Naive thymus-derived CD4-positive, alpha-beta T cell (primary cell): ENCODE data around the gene C5AR2. TPM values are rescaled to one million over a fixed set of nuclear protein-coding genes. Genes with fewer than 3 reads are reported as not detected.

Experiments
- ATAC-seq: fragments of 150-1000 bp; cut with Tn5 transposase; 2 replicates; pipeline ENCODE4 v1.10.0; 2021; ENCODE audit warnings: mild to moderate bottlenecking, moderate library complexity
- CTCF ChIA-PET: fragments of 350-600 bp; sonication (Branson Sonifier 250); formaldehyde crosslinking; loops from one replicate; lab custom pipeline; 2021; ENCODE audit warnings: antibody characterized with exemption; lab: Charles Lee
- POLR2A ChIA-PET: fragments of 350-600 bp; sonication (Branson Sonifier 250); formaldehyde crosslinking; loops from one replicate; lab custom pipeline; 2021; ENCODE audit warnings: antibody characterized with exemption, inconsistent platforms; lab: Charles Lee
- DNase-seq, 9 donors: peaks; one replicate each; pipeline versions ENCODE4 v3.0.0 to v3.0.0-alpha.2; 2020 to 2022; ENCODE audit warnings: mixed read lengths in 1 of 9
- H3K27ac ChIP-seq: one replicate; pipeline ENCODE4 v1.7.0; 2013; ENCODE audit warnings: mild to moderate bottlenecking, low read depth, low read length, moderate library complexity
- H3K27me3 ChIP-seq, 2 donors: one replicate each; pipeline ENCODE4 v1.7.0; 2013; ENCODE audit warnings: low read length in 2 of 2, mild to moderate bottlenecking in 2 of 2, moderate library complexity in 2 of 2; ENCODE audit not compliant: control insufficient read depth in 2 of 2, insufficient read depth in 2 of 2
- H3K36me3 ChIP-seq, 3 experiments: 1 replicate in 2 of 3; 2 replicates in 1 of 3; pipeline ENCODE4 v1.7.0; 2013; ENCODE audit warnings: low read length in 3 of 3, mild to moderate bottlenecking in 3 of 3, moderate library complexity in 1 of 3; ENCODE audit not compliant: insufficient read depth in 3 of 3, control insufficient read depth in 2 of 3
- H3K4me1 ChIP-seq, 2 donors: one replicate each; pipeline ENCODE4 v1.7.0; 2013; ENCODE audit warnings: low read length in 2 of 2, mild to moderate bottlenecking in 2 of 2, moderate library complexity in 1 of 2; ENCODE audit not compliant: control insufficient read depth in 2 of 2, insufficient read depth in 2 of 2
- H3K4me3 ChIP-seq: 2 replicates; pipeline ENCODE4 v1.7.0; 2013; ENCODE audit warnings: mild to moderate bottlenecking, low read length
- H3K9me3 ChIP-seq, 3 experiments: 1 replicate in 2 of 3; 2 replicates in 1 of 3; pipeline ENCODE4 v1.7.0; 2013; ENCODE audit warnings: low read length in 3 of 3; ENCODE audit not compliant: control insufficient read depth in 2 of 3
- H3K27ac Mint-ChIP-seq, 9 donors: one replicate each; pipeline ENCODE4 v1.8.0; 2020 to 2022; ENCODE audit warnings: mixed read lengths in 9 of 9, mild to moderate bottlenecking in 8 of 9, moderate library complexity in 5 of 9, inconsistent platforms in 2 of 9
- H3K27me3 Mint-ChIP-seq, 5 donors: one replicate each; pipeline ENCODE4 v1.8.0; 2021 to 2022; ENCODE audit warnings: mixed read lengths in 5 of 5, mild to moderate bottlenecking in 1 of 5
- H3K36me3 Mint-ChIP-seq, 5 donors: one replicate each; pipeline ENCODE4 v1.8.0; 2020 to 2022; ENCODE audit warnings: mixed read lengths in 5 of 5, mild to moderate bottlenecking in 3 of 5, inconsistent platforms in 1 of 5
- H3K4me1 Mint-ChIP-seq, 7 donors: one replicate each; pipeline ENCODE4 v1.8.0; 2020 to 2022; ENCODE audit warnings: mixed read lengths in 7 of 7, mild to moderate bottlenecking in 3 of 7, inconsistent platforms in 1 of 7
- H3K4me3 Mint-ChIP-seq, 10 donors: one replicate each; pipeline ENCODE4 v1.8.0; 2020 to 2022; ENCODE audit warnings: mild to moderate bottlenecking in 10 of 10, mixed read lengths in 10 of 10, moderate library complexity in 6 of 10, inconsistent platforms in 2 of 10
- H3K9me3 Mint-ChIP-seq, 11 donors: one replicate each; pipeline ENCODE4 v1.8.0; 2020 to 2022; ENCODE audit warnings: mixed read lengths in 11 of 11, mild to moderate bottlenecking in 4 of 11, inconsistent platforms in 1 of 11, moderate library complexity in 1 of 11
- intact Hi-C, 2 donors: fragments of 100-400 bp; cut with micrococcal nuclease; formaldehyde crosslinking; loops; one replicate each; pipeline ENCODE4 v1.15.1; 2023
- polyA plus RNA-seq, 2 donors: library from polyadenylated mRNA; unstranded; fragments of 300-500 nt; fragmentation: Illumina TruSeq; gene quantifications; one replicate each; pipeline ENCODE4 v1.2.3, GENCODE V29; 2021
- total RNA-seq, 6 experiments: library from RNA in 5 of 6; stranded (reverse) in 5 of 6; gene quantifications; 1 replicate in 5 of 6; 2 replicates in 1 of 6; pipeline ENCODE4 v1.2.3 and lab custom pipeline; 2021 to 2026

C5AR2 gene
- total and polyA plus RNA-seq, 7 experiments from 2014 or later = 0.14 to 16.8 (median 0.34) TPM; not detected in 2

- ATAC-seq = no peak
- H3K27me3 Mint-ChIP-seq = peaks cover 8 to 37% (median 31%) of the 10 kb centered on the region in 5 donors
- H3K4me1 ChIP-seq = no peaks in the 10 kb centered on the region
- H3K27ac ChIP-seq = no peak overlapping the region
- ChIA-PET CTCF (no interaction called here), POLR2A (interaction anchor here (0.6 kb wide), 1 partner anchor 10 kb away, joined by 3 read pairs; no protein-coding TSS in a partner anchor)
- H3K36me3 ChIP-seq = no peaks in the 10 kb centered on the region
- H3K9me3 ChIP-seq = no peaks in the 10 kb centered on the region
- H3K4me1 Mint-ChIP-seq = peaks cover 0 to 9% (median 0%) of the 10 kb centered on the region in 7 donors
- intact Hi-C loops = no loop called here
- H3K36me3 Mint-ChIP-seq = peaks cover 0 to 10% (median 3%) of the 10 kb centered on the region in 5 donors
- no peak overlapping the region for H3K4me3 Mint-ChIP-seq
- no peak for DNase-seq
- H3K27ac Mint-ChIP-seq = no peak overlapping the region
- peaks cover 0 to 7% (median 0%) of the 10 kb centered on the region in 11 donors for H3K9me3 Mint-ChIP-seq
- no peaks in the 10 kb centered on the region for H3K27me3 ChIP-seq
- H3K4me3 ChIP-seq = no peak overlapping the region
These were observed 10.3 kb upstream of the C5AR2 start for GRCh38 chr19:47321630-47322029.

DNA sequence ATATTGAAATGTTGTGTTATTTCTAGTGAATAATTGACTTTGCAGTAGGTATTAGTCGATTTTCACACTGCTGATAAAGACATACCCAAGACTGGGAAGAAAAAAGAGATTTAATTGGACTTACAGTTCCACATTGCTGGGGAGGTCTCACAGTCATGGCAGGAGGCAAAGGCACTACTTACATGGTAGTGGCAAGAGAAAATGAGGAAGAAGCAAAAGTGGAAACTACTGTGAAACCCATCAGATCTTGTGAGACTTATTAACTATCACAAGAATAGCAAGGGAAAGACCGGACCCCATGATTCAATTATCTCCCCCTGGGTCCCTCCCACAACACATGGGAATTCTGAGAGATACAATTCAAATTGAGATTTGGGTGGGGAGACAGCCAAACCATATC lies 9.9 kb upstream of the C5AR2 start:
- peaks cover 0 to 10% (median 3%) of the 10 kb centered on the region in 5 donors for H3K36me3 Mint-ChIP-seq
- Histone ChIP-seq H3K27me3 (no peaks in the 10 kb centered on the region), H3K9me3 (no peaks in the 10 kb centered on the region), H3K27ac (no peak overlapping the region), H3K4me3 (no peak overlapping the region), H3K4me1 (no peaks in the 10 kb centered on the region), H3K36me3 (no peaks in the 10 kb centered on the region)
- ChIA-PET CTCF (no interaction called here), POLR2A (no interaction called here)
- intact Hi-C loops = no loop called here
- no peak overlapping the region for H3K27ac Mint-ChIP-seq
- no peak for ATAC-seq
- H3K27me3 Mint-ChIP-seq = peaks cover 8 to 35% (median 35%) of the 10 kb centered on the region in 5 donors
- H3K4me1 Mint-ChIP-seq = peaks cover 0 to 9% (median 0%) of the 10 kb centered on the region in 7 donors
- H3K4me3 Mint-ChIP-seq = no peak overlapping the region
- DNase-seq = no peak
- H3K9me3 Mint-ChIP-seq = peaks cover 0 to 7% (median 0%) of the 10 kb centered on the region in 11 donors

DNA sequence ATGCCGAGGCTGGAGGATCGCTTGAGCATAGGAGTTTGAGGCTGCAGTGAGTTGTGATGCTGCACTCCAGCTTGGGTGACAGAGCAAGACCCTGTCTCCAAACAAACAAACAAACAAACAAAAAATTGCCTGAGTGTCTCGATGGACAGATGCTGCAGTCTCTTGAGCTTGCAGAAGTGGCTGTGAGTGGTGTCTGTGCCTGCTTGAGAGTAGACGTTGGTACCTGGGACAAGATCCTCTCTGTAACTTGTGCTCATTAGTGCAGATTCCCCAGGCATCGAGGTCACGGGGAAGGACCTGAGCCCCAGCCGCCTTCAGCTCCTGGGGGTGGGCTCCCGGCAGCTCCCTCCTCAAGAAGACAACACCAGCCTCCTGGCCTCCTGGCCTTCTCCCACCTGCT lies 8.6 kb upstream of the C5AR2 start:
- H3K36me3 ChIP-seq = no peaks in the 10 kb centered on the region
- Mint-ChIP-seq H3K27me3 (peaks cover 6 to 38% (median 34%) of the 10 kb centered on the region in 5 donors), H3K9me3 (peaks cover 0 to 7% (median 0%) of the 10 kb centered on the region in 11 donors), H3K36me3 (peaks cover 0 to 10% (median 3%) of the 10 kb centered on the region in 5 donors), H3K4me3 (no peak overlapping the region), H3K4me1 (peaks cover 0 to 9% (median 0%) of the 10 kb centered on the region in 7 donors), H3K27ac (no peak overlapping the region)
- POLR2A ChIA-PET = interaction anchor here (1.0 kb wide), 1 partner anchor 14 kb away, joined by 3 read pairs; the partner anchor contains the start of gene C5AR1
- H3K27ac ChIP-seq = no peak overlapping the region
- ATAC-seq (no peak), DNase-seq (no peak)
- H3K4me3 ChIP-seq = no peak overlapping the region
- no peaks in the 10 kb centered on the region for H3K27me3 ChIP-seq
- intact Hi-C loops = no loop called here
- H3K9me3 ChIP-seq = no peaks in the 10 kb centered on the region
- no peaks in the 10 kb centered on the region for H3K4me1 ChIP-seq
- CTCF ChIA-PET = interaction anchor here (0.6 kb wide), 1 partner anchor 636 kb away, joined by 4 read pairs; no protein-coding TSS in a partner anchor

- Mint-ChIP-seq H3K4me3 (no peak overlapping the region), H3K36me3 (peaks cover 0 to 10% (median 3%) of the 10 kb centered on the region in 5 donors), H3K9me3 (peaks cover 0 to 7% (median 0%) of the 10 kb centered on the region in 11 donors), H3K27ac (no peak overlapping the region), H3K27me3 (peaks cover 6 to 38% (median 32%) of the 10 kb centered on the region in 5 donors), H3K4me1 (peaks cover 0 to 9% (median 0%) of the 10 kb centered on the region in 7 donors)
- H3K27me3 ChIP-seq = no peaks in the 10 kb centered on the region
- H3K4me3 ChIP-seq = no peak overlapping the region
- intact Hi-C loops = no loop called here
- H3K36me3 ChIP-seq = no peaks in the 10 kb centered on the region
- POLR2A ChIA-PET = interaction anchor here (1.0 kb wide), 1 partner anchor 14 kb away, joined by 3 read pairs; the partner anchor contains the start of gene C5AR1
- DNase-seq (no peak), ATAC-seq (no peak)
- H3K9me3 ChIP-seq = no peaks in the 10 kb centered on the region
- CTCF ChIA-PET = interaction anchor here (0.6 kb wide), 1 partner anchor 637 kb away, joined by 4 read pairs; no protein-coding TSS in a partner anchor
- H3K4me1 ChIP-seq = no peaks in the 10 kb centered on the region
- H3K27ac ChIP-seq = no peak overlapping the region
These were observed 8.1 kb upstream of the C5AR2 start for GRCh38 chr19:47323872-47324271.

- Mint-ChIP-seq H3K27ac (no peak overlapping the region), H3K9me3 (peaks cover 0 to 7% (median 0%) of the 10 kb centered on the region in 11 donors), H3K4me3 (no peak overlapping the region), H3K4me1 (peaks cover 0 to 9% (median 0%) of the 10 kb centered on the region in 7 donors), H3K27me3 (peaks cover 6 to 38% (median 32%) of the 10 kb centered on the region in 5 donors), H3K36me3 (peaks cover 0 to 10% (median 3%) of the 10 kb centered on the region in 5 donors)
- no peak overlapping the region for H3K4me3 ChIP-seq
- ChIA-PET POLR2A (no interaction called here), CTCF (no interaction called here)
- H3K27me3 ChIP-seq = no peaks in the 10 kb centered on the region
- H3K4me1 ChIP-seq = no peaks in the 10 kb centered on the region
- DNase-seq (no peak), ATAC-seq (peak; percentile 86)
- no peaks in the 10 kb centered on the region for H3K9me3 ChIP-seq
- no peak overlapping the region for H3K27ac ChIP-seq
- intact Hi-C loops = no loop called here
- no peaks in the 10 kb centered on the region for H3K36me3 ChIP-seq
These were observed 7.5 kb upstream of the C5AR2 start for GRCh38 chr19:47324502-47324901.

DNA sequence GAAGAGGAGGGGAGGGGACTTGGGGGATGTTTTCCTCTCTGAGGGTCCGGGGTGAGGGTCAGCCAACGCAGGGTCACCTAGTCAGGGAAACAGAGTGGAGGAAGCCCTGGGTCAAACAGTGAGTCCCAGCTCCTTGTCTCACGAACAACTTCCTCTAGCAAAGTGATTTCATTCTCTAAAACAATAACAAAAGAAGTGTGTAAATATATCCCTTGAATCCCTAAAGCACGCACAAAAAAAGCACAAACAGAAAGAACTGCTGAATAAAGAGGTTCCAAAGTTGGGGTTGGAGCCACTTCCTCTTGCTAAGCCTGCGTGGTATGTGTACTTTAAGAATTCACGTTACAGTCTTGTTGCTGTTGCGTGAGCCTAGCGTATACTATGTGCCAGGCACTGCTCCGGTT lies 1.5 kb upstream of the C5AR2 start:
- H3K4me3 Mint-ChIP-seq = no peak overlapping the region
- ATAC-seq (peak; percentile 67), DNase-seq (no peak)
- ChIA-PET POLR2A (interaction anchor here (0.6 kb wide), 2 partner anchors 93 to 1726 kb away, joined by 4 to 5 read pairs; no protein-coding TSS in a partner anchor), CTCF (interaction anchor here (0.6 kb wide), 1 partner anchor 1260 kb away, joined by 3 read pairs; no protein-coding TSS in a partner anchor)
- no peaks in the 10 kb centered on the region for H3K36me3 Mint-ChIP-seq
- H3K27ac Mint-ChIP-seq = peak overlapping the region in 1 of 9 donors; percentile 68
- H3K27ac ChIP-seq = no peak overlapping the region
- no peaks in the 10 kb centered on the region for H3K9me3 ChIP-seq
- peaks cover 0 to 3% (median 0%) of the 10 kb centered on the region in 11 donors for H3K9me3 Mint-ChIP-seq
- no peaks in the 10 kb centered on the region for H3K4me1 ChIP-seq
- no peak overlapping the region for H3K4me3 ChIP-seq
- H3K27me3 Mint-ChIP-seq = peaks cover 0 to 16% (median 8%) of the 10 kb centered on the region in 5 donors
- intact Hi-C loops = no loop called here
- H3K36me3 ChIP-seq = no peaks in the 10 kb centered on the region
- H3K27me3 ChIP-seq = no peaks in the 10 kb centered on the region
- H3K4me1 Mint-ChIP-seq = peaks cover 0 to 5% (median 0%) of the 10 kb centered on the region in 7 donors
